Spleen (tissue), 11 donors: ENCODE results near the gene VSTM4. TPM values are rescaled to one million over a fixed set of nuclear protein-coding genes. Genes with fewer than 3 reads are reported as not detected.

Experiments used
- DNase-seq: peaks from one replicate; pipeline ENCODE4 v3.0.0-alpha.2; 2020
- H3K27ac ChIP-seq, 8 donors: fragments of 200-600 bp; sonication (generic) in 7 of 8; 1 replicate in 4 of 8; 2 replicates in 4 of 8; pipeline versions ENCODE4 v1.5.0 to v1.8.0; 2016 to 2021; ENCODE audit warnings: inconsistent platforms in 4 of 8, mild to moderate bottlenecking in 4 of 8, moderate library complexity in 1 of 8
- H3K27me3 ChIP-seq, 7 donors: fragments of 200-600 bp; sonication (generic) in 6 of 7; replicated peaks in 1 of 7; 1 replicate in 4 of 7; 2 replicates in 3 of 7; pipeline versions ENCODE4 v1.5.0 to v1.8.0; 2016 to 2021; ENCODE audit warnings: inconsistent platforms in 3 of 7, mild to moderate bottlenecking in 1 of 7
- H3K36me3 ChIP-seq, 6 donors: fragments of 200-600 bp; sonication (generic) in 5 of 6; 1 replicate in 4 of 6; 2 replicates in 2 of 6; pipeline versions ENCODE4 v1.5.0 to v1.8.0; 2016 to 2021; ENCODE audit warnings: inconsistent platforms in 2 of 6
- H3K4me1 ChIP-seq, 6 donors: fragments of 200-600 bp; sonication (generic) in 5 of 6; 1 replicate in 3 of 6; 2 replicates in 3 of 6; pipeline versions ENCODE4 v1.5.0 to v1.8.0; 2016 to 2021; ENCODE audit warnings: inconsistent platforms in 3 of 6
- H3K4me3 ChIP-seq, 8 donors: fragments of 200-600 bp; sonication (generic) in 7 of 8; 1 replicate in 4 of 8; 2 replicates in 4 of 8; pipeline versions ENCODE4 v1.5.0 to v1.8.0; 2016 to 2021; ENCODE audit warnings: inconsistent platforms in 4 of 8, mild to moderate bottlenecking in 4 of 8, moderate library complexity in 2 of 8
- H3K9me3 ChIP-seq, 8 donors: fragments of 200-600 bp; sonication (generic) in 7 of 8; 1 replicate in 4 of 8; 2 replicates in 4 of 8; pipeline versions ENCODE4 v1.5.0 to v1.8.0; 2016 to 2021; ENCODE audit warnings: inconsistent platforms in 4 of 8
- CTCF ChIP-seq, 11 experiments: fragments of 200-600 bp in 7 of 11; fragments of 450-650 bp in 4 of 11; sonication (generic) in 4 of 11; IDR thresholded peaks in 8 of 11; conservative IDR thresholded peaks in 3 of 11; 1 replicate in 7 of 11; 2 replicates in 4 of 11; pipeline versions ENCODE4 v1.4.0 to v1.8.0; 2016 to 2021; ENCODE audit warnings: antibody characterized with exemption in 11 of 11, inconsistent platforms in 4 of 11, mild to moderate bottlenecking in 1 of 11
- POLR2A ChIP-seq, 3 donors: fragments of 450-650 bp; IDR thresholded peaks; one replicate each; pipeline ENCODE4 v1.5.1; 2017; ENCODE audit warnings: antibody characterized with exemption in 3 of 3, mild to moderate bottlenecking in 1 of 3
- POLR2AphosphoS5 ChIP-seq, 3 donors: sonication (generic); formaldehyde crosslinking; IDR thresholded peaks; one replicate each; pipeline ENCODE4 v1.5.1; 2017; ENCODE audit warnings: antibody characterized with exemption in 3 of 3
- WGBS, 5 donors: extraction: QIAGEN DNeasy Blood & Tissue Kit in 3 of 5; methylation state at CpG; one replicate each; pipeline versions ENCODE4 v1.1.5 to v1.1.7; 2013 to 2018; 5-methylcytosine and 5-hydroxymethylcytosine counted together
- intact Hi-C: fragments of 100-400 bp; cut with DNase I; formaldehyde crosslinking; loops from one replicate; pipeline ENCODE4 v1.15.0; 2023; ENCODE audit warnings: low total_unique reads
- polyA plus RNA-seq, 3 donors: library from polyadenylated mRNA; stranded (reverse); fragments of 200-250 nt; gene quantifications; one replicate each; pipeline ENCODE4 v1.2.1, GENCODE V29; 2013
- total RNA-seq, 7 donors: library from RNA; depleted of rRNA in 3 of 7; stranded (reverse); fragments of >200 nt in 3 of 7; fragmentation: NEBNext Ultra II Directional in 4 of 7; extraction: Animal tissue kit (Norgen Biotek cat#: 25700) in 4 of 7; gene quantifications; one replicate each; pipeline versions ENCODE4 v1.1.0 to v1.2.1, GENCODE V29; 2016 to 2021
- donor health status: healthy with polysubstance abuse.
- donor health status: DM: no; HTN: no; CAD: no; lungs with moderate emphysema.
- donor health status: DM: no; HTN: no; CAD: no.
- donor health status: Bipolar disorder and iron deficiency.
- donor health status: healthy.
- donor health status: DM: no; HTN: no; CAD: no.
- donor health status: DM: yes; HTN: yes; CAD: no.

VSTM4 gene
- total and polyA plus RNA-seq, 10 donors, result 0.57 to 6.8 (median 3.1) TPM

- peaks cover 0 to 6% (median 0%) of the 10 kb centered on the region in 8 donors for H3K9me3 ChIP-seq
- DNase-seq, result peak; percentile 18
- peaks cover 0 to 4% (median 0%) of the 10 kb centered on the region in 6 donors for H3K36me3 ChIP-seq
- H3K27me3 ChIP-seq, result peaks cover 0 to 23% (median 0%) of the 10 kb centered on the region in 7 donors
- WGBS, 5 donors, result 88 to 98% (median 94%) methylated on average over 6 to 8 of the region's 8 CpGs
- no peak overlapping the region for H3K27ac ChIP-seq
- TF ChIP-seq POLR2A (IDR thresholded peaks at IDR 0.05), result no peak
- TF ChIP-seq POLR2AphosphoS5 (IDR thresholded peaks at IDR 0.05), result no peak
- no peak for TF ChIP-seq CTCF (IDR thresholded peaks at IDR 0.05 in 8 of 11, conservative IDR thresholded peaks at IDR 0.05 in 3 of 11)
- peaks cover 0 to 12% (median 0%) of the 10 kb centered on the region in 6 donors for H3K4me1 ChIP-seq
- intact Hi-C loops, result no loop called here
- H3K4me3 ChIP-seq, result no peak overlapping the region
Measured at GRCh38 chr10:49068209-49068608, 47.1 kb downstream of the VSTM4 start.

GRCh38 chr10:49066944-49067730, 48.2 kb downstream of the VSTM4 start:
- intact Hi-C loops, result no loop called here
- Histone ChIP-seq H3K4me3 (no peak overlapping the region), H3K27ac (no peak overlapping the region), H3K4me1 (peaks cover 0 to 12% (median 0%) of the 10 kb centered on the region in 6 donors), H3K36me3 (peaks cover 0 to 4% (median 0%) of the 10 kb centered on the region in 6 donors), H3K27me3 (peaks cover 0 to 28% (median 0%) of the 10 kb centered on the region in 7 donors), H3K9me3 (peaks cover 0 to 17% (median 10%) of the 10 kb centered on the region in 8 donors)
- no peak for TF ChIP-seq POLR2A (IDR thresholded peaks at IDR 0.05)
- TF ChIP-seq POLR2AphosphoS5 (IDR thresholded peaks at IDR 0.05), result no peak
- TF ChIP-seq CTCF (IDR thresholded peaks at IDR 0.05 in 8 of 11, conservative IDR thresholded peaks at IDR 0.05 in 3 of 11), result no peak
- no peak for DNase-seq
- WGBS, 5 donors, result 88 to 95% (median 88%) methylated on average over 5 of the region's 5 CpGs

GRCh38 chr10:49062229-49062628, 53.1 kb downstream of the VSTM4 start:
- H3K36me3 ChIP-seq, result peaks cover 0 to 4% (median 0%) of the 10 kb centered on the region in 6 donors
- no peak overlapping the region for H3K27ac ChIP-seq
- H3K27me3 ChIP-seq, result peaks cover 0 to 28% (median 0%) of the 10 kb centered on the region in 7 donors
- no peak overlapping the region for H3K4me3 ChIP-seq
- peaks cover 0 to 47% (median 25%) of the 10 kb centered on the region in 8 donors for H3K9me3 ChIP-seq
- DNase-seq, result no peak
- H3K4me1 ChIP-seq, result no peaks in the 10 kb centered on the region
- intact Hi-C loops, result no loop called here
- TF ChIP-seq CTCF (IDR thresholded peaks at IDR 0.05 in 8 of 11, conservative IDR thresholded peaks at IDR 0.05 in 3 of 11), result no peak
- TF ChIP-seq POLR2AphosphoS5 (IDR thresholded peaks at IDR 0.05), result no peak
- no peak for TF ChIP-seq POLR2A (IDR thresholded peaks at IDR 0.05)

GRCh38 chr10:49061667-49062066, 53.7 kb downstream of the VSTM4 start:
- Histone ChIP-seq H3K27me3 (peaks cover 0 to 28% (median 0%) of the 10 kb centered on the region in 7 donors), H3K9me3 (peaks cover 0 to 47% (median 25%) of the 10 kb centered on the region in 8 donors), H3K4me3 (no peak overlapping the region), H3K27ac (no peak overlapping the region), H3K4me1 (no peaks in the 10 kb centered on the region), H3K36me3 (peaks cover 0 to 4% (median 0%) of the 10 kb centered on the region in 6 donors)
- no peak for DNase-seq
- TF ChIP-seq POLR2A (IDR thresholded peaks at IDR 0.05) (no peak), CTCF (IDR thresholded peaks at IDR 0.05 in 8 of 11, conservative IDR thresholded peaks at IDR 0.05 in 3 of 11) (no peak), POLR2AphosphoS5 (IDR thresholded peaks at IDR 0.05) (no peak)
- WGBS, 5 donors, result 90 to 100% (median 93%) methylated on average over 1 of the region's 1 CpG
- intact Hi-C loops, result no loop called here
